HG02943 (cell line): ENCODE measurements around the gene TPO.
"Not testable (repeated sequence)": the region's sequence is repeated elsewhere in the genome, so short reads cannot be mapped to it uniquely, and the experiment has no call there.

Experiments
- ATAC-seq: cut with Tn5 transposase; IDR thresholded peaks from one replicate; pipeline ENCODE4 v1.9.1; 2021; ENCODE audit warnings: mild to moderate bottlenecking, low read depth, moderate library complexity; ENCODE audit not compliant: unreplicated experiment

TPO gene

GRCh38 chr2:1498176-1498575 lies 84.9 kb downstream of the TPO start:
- ATAC-seq = no peak

DNA sequence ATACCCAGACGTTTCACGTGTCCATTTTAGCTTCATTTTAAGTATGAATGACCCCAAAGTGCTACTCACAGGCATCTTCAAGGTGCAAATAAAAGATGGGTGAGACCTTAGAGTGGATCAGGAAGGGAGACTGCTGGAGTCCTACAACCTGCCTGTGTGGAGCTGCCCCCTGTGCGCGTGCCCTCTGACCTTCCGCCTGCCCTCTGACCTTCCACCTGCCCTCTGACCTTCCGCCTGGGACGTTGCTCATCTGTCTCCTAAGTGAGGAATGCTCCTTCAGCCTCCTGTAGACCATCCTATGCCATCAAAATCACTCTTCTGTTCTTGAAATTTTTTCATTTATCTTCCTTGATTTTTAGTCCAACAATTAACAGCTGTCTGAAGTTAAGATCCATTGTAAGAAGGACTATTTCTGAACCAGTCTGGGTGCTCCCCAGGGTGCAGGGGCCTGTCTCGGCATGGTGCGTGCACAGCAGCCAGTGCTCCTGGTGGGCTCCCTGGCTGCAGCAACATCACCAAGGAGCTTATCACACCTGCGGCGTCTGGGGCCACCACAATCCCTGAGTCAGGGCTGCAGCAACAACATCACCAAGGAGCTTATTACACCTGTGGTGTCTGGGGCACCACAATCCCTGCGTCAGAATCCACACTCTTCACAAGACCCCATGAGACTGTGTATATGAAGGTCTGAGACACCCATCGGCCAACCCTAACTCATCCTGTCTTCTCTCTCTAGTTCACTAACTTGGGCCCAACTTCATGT lies 86.0 kb downstream of the TPO start:
- ATAC-seq = no peak

DNA sequence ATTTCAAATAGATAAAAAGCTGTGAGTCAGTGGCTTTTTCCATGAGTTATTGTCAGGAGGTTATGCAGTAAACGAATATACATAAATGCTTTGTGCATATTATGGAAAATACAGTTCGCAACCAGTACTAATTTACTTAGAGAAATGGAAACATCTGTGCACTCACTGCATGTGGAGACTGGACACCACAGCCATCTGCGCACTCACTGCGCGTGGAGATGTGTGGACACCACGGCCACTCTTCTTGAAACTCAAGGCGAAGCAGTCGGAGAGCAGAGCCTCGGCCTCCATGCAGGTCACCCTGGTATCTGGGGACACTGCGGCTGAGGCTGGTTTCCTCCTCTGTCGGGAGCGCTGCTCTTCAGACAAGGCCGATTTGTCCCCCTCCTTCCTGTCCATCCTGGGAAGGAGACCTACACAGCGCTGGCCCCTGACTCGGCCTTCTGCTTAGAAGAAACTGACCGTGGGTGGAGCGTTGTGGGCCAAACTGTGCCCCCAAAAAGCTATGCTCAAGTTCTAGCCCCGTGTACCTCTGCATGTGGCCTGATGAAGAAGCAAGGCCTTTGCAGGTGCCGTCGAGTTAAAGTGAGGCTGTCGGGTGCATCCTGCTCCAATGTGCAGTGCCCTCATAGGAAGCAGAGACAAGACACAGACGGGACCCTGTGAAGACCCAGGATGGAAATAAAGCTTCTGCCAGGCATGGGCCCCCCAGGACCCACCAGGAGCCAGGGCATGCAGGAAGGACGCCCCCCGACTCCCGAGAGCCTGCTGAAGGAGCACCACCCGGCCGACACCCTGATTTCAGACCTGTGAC lies 88.0 kb downstream of the TPO start:
- no peak for ATAC-seq

GRCh38 chr2:1501991-1502390 lies 88.7 kb downstream of the TPO start:
- ATAC-seq = no peak

DNA sequence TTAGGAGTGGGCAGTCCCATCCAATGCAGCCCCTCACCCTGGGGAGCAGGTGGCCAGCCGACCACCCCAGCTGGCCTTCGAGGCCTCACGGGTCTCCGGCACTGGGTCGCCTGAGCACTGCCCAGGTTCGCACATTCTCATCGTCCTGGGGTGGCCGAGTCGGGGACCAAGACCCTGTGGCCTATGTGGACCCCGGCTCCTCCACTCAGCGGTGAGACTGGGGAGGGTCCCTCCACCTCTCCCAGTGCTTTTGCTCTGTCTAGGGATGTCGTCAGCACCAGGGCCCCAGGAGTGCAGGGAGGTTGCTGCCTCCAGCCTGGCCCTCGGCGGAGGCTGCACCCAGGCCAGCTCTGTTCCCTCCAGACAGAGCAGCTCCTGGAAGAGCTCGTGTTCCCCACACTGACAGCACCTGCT lies 89.6 kb downstream of the TPO start:
- no peak for ATAC-seq

DNA sequence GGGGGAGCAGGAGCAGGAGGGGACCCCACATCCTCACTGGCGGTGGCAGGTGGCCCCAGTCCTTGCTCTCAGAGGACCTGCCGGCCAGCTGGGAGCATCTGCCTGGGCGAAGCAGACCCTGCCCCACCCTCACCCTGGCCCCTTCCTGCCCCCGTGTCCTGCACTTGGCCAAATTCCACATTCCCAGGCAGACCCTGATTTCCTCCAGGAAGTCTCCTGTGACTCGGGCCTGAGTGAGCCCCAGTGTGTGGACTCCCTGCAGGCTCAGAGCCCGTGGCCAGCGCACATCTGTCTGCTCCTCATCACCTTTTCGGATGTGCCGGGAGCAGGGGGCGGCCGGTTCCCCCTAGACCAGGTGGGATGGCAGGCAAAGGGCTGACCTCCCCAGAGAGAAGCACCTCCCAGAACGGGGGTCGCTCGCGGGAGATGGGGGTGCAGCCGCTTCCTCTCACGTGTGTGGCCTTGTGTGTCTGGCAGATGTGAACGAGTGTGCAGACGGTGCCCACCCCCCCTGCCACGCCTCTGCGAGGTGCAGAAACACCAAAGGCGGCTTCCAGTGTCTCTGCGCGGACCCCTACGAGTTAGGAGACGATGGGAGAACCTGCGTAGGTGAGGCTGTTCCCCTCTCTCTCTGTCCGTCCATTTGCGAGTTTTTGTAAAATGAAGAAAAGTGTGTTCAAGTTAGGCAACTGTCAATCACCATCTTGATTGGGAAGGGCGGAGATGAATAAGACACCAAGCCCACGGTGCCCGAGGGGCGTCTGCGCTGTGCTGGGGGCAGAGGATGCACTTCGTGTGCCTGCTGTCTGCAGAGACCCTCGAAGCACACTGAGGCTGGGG lies 90.4 kb downstream of the TPO start:
- ATAC-seq = no peak

DNA sequence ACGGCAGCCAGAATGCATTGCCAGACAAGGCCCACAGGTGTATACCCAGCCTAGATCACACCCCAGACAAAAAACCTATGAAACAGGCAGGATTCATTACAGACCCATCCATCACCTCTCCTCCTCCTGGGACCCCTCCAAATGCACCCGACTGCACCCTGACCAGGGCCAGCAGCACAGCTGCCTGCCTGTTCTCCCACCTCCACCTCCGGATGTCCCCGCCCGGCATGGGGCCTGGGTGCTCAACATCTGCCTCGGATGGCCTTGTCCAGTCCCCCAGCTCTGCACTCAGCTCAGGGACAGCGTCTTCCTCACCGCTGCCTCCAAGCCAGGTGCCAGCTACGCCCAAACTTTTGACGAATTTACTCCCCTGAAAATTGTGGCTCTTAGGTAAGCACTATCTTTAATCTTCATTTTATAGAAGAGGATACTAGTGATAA lies 91.1 kb downstream of the TPO start:
- ATAC-seq = no peak

- ATAC-seq = no peak
These were observed 91.8 kb downstream of the TPO start for GRCh38 chr2:1505031-1505441.

GRCh38 chr2:1509271-1510065 lies 96.2 kb downstream of the TPO start:
- no peak for ATAC-seq

DNA sequence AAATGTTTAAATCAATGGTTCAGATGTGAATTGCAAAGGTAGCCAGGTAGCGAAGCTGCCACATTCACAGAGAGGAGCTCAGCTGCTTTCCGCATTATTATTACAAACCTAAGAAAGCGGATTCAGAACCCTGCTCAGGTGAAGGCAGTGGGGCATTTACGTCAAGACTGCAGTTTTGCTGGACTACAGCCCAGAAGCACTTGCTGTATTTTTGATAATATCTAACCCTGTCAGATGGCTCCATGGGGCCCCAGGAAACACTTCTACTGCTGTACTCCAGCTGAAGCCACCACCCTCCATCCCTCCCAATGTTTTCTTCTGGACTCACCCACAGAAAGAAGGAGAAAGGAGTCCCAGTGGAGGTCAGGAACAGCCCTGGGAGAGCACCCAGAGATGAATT lies 96.9 kb downstream of the TPO start:
- ATAC-seq = no peak

DNA sequence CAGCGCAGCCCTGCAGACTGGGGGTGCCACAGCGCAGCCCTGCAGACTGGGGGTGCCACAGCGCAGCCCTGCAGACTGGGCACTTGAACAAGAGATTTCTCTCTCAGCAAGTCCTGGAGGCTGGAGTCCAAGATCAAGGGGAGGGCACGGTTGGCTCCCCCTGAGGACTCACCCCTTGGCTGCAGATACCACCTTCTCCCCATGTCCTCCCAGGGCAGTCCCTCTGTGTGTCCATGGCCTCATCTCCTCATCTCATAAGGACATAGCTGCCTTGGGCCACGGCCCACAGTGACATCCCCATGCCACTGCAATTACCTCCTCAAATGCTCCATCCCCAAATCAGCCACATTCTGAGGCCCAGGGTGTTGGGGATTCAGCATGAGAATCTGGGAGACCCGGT lies 98.2 kb downstream of the TPO start:
- ATAC-seq = no peak

DNA sequence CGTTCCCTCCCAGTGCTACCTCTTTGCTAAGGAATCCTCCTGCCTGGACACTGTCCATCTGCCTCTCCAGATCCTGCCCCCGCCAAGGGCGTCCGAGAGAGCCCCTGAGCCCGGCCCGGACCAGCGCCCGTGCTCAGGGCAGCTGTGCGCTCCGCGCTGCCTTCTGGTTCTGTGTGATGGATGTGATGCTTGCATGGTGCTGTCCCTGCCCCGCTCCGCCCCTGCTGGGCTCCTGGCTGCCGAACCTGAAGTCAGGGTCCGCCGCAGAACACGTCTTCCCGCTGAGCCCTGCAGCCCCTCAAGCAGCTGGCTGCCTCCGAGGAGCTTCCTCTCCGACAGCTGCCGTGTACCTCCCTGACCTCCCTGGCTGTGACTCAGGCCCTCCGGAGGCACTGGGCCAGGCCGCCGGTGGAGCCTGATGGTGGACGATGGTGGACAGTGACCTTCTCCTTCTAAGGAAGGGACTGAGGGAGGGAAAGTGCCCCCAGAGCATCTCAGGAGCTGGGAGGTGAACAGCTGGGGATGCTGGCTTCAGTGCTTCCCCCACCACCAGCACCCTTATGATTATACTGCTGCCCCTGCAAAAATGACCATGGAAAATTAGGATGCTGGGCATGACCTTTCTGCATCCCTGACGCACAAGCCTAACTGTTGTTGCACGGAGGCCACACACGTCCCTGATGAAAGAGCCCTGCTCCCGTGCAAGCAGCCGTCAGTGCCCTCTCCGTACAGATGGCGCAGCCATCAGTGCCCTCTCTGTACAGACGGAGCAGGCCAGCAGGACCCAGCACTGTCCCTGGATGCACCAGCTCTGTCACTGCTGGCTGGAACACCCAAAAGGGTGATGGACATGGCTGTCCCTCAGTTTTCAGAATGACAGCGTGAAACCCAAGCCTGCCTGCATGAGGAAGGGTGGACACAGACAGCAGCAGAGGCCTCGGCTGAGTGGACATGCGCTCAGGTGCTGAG lies 99.3 kb downstream of the TPO start:
- ATAC-seq = no peak

DNA sequence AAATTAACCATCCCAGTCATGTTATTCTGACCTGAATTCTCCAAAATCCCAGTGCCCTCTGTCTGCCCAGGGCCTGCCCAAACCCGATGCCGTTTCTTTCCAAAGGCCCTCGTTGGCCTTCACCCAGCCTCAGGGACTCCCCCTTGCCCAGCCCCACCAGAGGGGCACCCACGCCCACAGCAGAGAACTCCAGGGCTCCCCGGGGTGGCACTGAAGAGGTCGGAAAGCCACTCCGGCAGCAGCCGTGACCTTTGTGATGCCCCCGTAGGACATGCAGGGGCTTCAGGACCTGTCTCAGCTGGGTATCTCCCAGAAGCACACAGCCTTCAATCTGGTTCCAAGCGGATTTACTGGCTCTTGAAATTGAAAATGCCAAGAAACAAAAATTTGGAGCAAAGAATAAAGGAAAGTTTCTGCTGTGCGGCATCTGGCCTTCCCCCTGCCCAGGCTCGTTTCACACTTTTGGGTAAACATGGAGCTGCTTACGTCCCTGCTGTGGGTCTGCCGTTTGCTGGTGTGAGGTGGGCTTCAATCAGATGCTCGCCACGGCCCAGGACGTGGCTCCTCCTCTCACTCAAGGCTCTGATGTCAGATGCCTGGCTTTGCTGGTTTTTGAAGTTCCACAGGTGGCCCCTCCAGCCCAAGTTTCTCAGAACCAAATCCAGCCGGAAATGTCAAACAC lies 101.3 kb downstream of the TPO start:
- no peak for ATAC-seq

DNA sequence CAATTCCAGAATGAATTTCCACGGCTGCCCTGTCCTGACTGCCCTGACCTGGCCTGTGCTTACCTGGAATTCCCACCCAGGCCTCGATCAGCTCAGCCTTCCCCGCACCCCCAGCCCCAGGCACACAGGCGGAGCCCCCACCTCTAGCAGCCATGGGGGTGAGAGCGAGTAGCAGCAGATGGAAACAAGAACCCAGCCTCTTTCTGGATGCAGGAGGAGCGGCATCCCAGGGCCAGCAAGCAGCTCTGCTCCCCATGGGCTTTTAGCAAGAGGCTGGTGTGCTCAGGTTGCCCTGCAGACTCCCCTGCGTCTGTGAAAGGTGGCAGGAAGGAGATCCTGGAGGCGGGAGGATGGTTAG lies 101.8 kb downstream of the TPO start:
- no peak for ATAC-seq

GRCh38 chr2:1515986-1516797 lies 102.9 kb downstream of the TPO start:
- ATAC-seq = no peak

DNA sequence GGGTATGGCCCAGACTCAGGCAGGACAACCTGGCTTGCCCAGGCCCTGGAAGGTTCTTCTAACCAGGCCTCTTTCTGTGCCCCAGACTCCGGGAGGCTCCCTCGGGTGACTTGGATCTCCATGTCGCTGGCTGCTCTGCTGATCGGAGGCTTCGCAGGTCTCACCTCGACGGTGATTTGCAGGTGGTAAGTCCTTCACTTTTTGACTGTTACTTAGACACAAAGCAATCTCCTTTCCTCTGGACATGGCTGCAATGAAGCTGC lies 103.5 kb downstream of the TPO start:
- ATAC-seq = no peak

DNA sequence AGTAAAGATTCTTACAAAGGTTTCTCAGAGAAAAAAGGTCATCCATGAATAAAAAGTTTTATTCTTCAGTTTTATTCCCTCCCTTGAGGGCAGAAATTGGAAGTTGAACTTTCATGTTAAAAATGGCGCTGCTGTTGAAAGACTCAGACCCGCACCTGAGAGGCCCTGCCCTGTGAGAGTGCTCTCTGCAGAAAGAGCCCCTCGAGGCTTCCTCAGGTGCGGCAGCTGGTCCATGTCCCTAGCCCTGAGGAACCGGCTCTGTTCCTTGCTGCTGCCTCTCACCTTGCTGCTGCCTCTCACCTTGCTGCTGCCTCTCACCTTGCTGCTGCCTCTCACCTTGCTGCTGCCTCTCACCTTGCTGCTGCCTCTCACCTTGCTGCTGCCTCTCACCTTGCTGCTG lies 104.0 kb downstream of the TPO start:
- ATAC-seq = not testable (repeated sequence)

- ATAC-seq = no peak
These were observed 104.5 kb downstream of the TPO start for GRCh38 chr2:1517786-1518185.
